ENCODE measurements around the gene HDDC3. TPM values are rescaled to one million over a fixed set of nuclear protein-coding genes. Genes with fewer than 3 reads are reported as not detected.
"Not testable (repeated sequence)": the region's sequence is repeated elsewhere in the genome, so short reads cannot be mapped to it uniquely, and the experiment has no call there.

Gene HDDC3
- total and polyA plus RNA-seq, 9 of the 15 experiments (the other 6 are each of a cell fraction or from before 2014, with no cell fraction given) = 14.9 to 55.8 (median 36.9) TPM

- TF ChIP-seq ZBTB40 (IDR thresholded peaks at IDR 0.05) = 0 out of 2 replicates have a peak, but pooled peaks have one; percentile 33
- not testable (repeated sequence) for TF ChIP-seq ZBTB40 (CRISPR knock-in tag; IDR thresholded peaks at IDR 0.05)
- peak; percentile 74; the same call in 1 of the 2 replicates for TF ChIP-seq MAFG (tag; conservative IDR thresholded peaks at IDR 0.05)
- TF ChIP-seq MAFK (IDR thresholded peaks at IDR 0.05; ENCODE audit: low read length) = peak; percentile 70
- peak; percentile 23 for TF ChIP-seq E2F8 (IDR thresholded peaks at IDR 0.05; ENCODE audit: low read depth, partially characterized antibody)
- TF ChIP-seq ELF4 (CRISPR knock-in tag; IDR thresholded peaks at IDR 0.05) = 0 out of 2 replicates have a peak, but pooled peaks have one; percentile 19
- peak; percentile 84 for TF ChIP-seq ZNF316 (IDR thresholded peaks at IDR 0.05)
- peak; percentile 69 for TF ChIP-seq CBFA2T2 (conservative IDR thresholded peaks at IDR 0.05)
- peak; percentile 50; the same call in 1 of the 2 replicates for TF ChIP-seq POLR2AphosphoS5 (IDR thresholded peaks at IDR 0.05; ENCODE audit: control insufficient read depth, insufficient read depth, low read depth, low read length)
- peak; percentile 45; the same call in 1 of the 2 replicates for TF ChIP-seq SMARCE1 (IDR thresholded peaks at IDR 0.05)
- peak; percentile 20; the same call in 1 of the 2 replicates for TF ChIP-seq PHB2 (IDR thresholded peaks at IDR 0.05; ENCODE audit: low read depth)
- peak in 1 of 2 experiments; percentile 22 for TF ChIP-seq AFF1 (IDR thresholded peaks at IDR 0.05; ENCODE audit: low read depth in 1 of 2, partially characterized antibody in 2 of 2)
Measured at GRCh38 chr15:90922712-90923322, 9.5 kb downstream of the HDDC3 start (continued).
